GM13977 (cell line): ENCODE results near the gene CTNND2.

Source experiments
- DNase-seq: peaks from one replicate; pipeline ENCODE4 v3.0.0; 2012; ENCODE audit warnings: low spot score
- in situ Hi-C: fragments of 300-500 bp; cut with MboI; formaldehyde crosslinking; loops from one replicate; pipeline ENCODE4 v1.12.0; 2022; ENCODE audit warnings: low sequenced_read_pairs, low pct_unique_long_range_greater_than_20kb, mixed read lengths, inconsistent platforms; ENCODE audit not compliant: unreplicated experiment
- TF ChIP-seq, protein P1 (sequence below): IDR thresholded peaks from 2 replicates; pipeline ENCODE4 v1.5.1; 2012; ENCODE audit warnings: mild to moderate bottlenecking, control low read depth; ENCODE audit not compliant: insufficient read depth; ENCODE audit errors: extremely low read depth, missing control alignments

CTNND2 gene, protein sequence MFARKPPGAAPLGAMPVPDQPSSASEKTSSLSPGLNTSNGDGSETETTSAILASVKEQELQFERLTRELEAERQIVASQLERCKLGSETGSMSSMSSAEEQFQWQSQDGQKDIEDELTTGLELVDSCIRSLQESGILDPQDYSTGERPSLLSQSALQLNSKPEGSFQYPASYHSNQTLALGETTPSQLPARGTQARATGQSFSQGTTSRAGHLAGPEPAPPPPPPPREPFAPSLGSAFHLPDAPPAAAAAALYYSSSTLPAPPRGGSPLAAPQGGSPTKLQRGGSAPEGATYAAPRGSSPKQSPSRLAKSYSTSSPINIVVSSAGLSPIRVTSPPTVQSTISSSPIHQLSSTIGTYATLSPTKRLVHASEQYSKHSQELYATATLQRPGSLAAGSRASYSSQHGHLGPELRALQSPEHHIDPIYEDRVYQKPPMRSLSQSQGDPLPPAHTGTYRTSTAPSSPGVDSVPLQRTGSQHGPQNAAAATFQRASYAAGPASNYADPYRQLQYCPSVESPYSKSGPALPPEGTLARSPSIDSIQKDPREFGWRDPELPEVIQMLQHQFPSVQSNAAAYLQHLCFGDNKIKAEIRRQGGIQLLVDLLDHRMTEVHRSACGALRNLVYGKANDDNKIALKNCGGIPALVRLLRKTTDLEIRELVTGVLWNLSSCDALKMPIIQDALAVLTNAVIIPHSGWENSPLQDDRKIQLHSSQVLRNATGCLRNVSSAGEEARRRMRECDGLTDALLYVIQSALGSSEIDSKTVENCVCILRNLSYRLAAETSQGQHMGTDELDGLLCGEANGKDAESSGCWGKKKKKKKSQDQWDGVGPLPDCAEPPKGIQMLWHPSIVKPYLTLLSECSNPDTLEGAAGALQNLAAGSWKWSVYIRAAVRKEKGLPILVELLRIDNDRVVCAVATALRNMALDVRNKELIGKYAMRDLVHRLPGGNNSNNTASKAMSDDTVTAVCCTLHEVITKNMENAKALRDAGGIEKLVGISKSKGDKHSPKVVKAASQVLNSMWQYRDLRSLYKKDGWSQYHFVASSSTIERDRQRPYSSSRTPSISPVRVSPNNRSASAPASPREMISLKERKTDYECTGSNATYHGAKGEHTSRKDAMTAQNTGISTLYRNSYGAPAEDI (N-terminal part only)

DNA sequence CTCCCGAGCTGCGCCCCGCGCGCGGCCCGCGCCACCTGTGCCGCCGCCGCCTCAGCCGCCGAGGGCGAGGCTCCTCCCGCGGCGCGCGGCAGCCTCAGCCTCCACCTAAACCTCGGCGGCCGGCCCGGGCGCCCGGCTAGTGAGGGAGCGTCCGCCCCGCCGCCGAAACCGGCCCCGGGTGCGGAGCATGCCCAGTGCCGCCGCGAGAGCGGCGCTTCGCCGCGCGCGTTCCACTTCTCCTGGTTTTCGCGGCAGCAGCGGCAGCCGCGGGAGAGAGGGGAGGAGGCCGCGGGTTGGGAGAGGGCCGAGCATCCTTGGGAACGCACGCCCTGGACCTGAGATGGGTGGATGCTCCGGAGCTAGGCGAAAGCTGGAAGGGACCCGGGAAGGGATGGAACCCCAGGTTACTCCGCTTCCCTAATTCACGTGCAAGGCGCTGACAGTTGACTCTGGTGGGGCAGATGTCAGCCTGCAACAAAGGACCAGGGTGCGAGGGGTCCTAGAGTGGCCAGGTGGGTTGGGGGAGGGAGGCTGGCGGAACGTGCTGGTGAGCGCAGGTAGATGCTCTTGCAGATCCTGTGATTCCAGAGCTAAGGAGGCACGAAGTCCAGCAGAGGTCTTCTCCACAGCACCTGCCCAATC lies at the start of gene CTNND2:
Gene CTNND2 (minus strand): TSS at position 182 of the 642 bp plus-strand sequence. CDS start 593 bp downstream, outside the sequence.
- peak; percentile 12 for DNase-seq
- in situ Hi-C loops = no loop called here
- TF ChIP-seq, protein P1, sequence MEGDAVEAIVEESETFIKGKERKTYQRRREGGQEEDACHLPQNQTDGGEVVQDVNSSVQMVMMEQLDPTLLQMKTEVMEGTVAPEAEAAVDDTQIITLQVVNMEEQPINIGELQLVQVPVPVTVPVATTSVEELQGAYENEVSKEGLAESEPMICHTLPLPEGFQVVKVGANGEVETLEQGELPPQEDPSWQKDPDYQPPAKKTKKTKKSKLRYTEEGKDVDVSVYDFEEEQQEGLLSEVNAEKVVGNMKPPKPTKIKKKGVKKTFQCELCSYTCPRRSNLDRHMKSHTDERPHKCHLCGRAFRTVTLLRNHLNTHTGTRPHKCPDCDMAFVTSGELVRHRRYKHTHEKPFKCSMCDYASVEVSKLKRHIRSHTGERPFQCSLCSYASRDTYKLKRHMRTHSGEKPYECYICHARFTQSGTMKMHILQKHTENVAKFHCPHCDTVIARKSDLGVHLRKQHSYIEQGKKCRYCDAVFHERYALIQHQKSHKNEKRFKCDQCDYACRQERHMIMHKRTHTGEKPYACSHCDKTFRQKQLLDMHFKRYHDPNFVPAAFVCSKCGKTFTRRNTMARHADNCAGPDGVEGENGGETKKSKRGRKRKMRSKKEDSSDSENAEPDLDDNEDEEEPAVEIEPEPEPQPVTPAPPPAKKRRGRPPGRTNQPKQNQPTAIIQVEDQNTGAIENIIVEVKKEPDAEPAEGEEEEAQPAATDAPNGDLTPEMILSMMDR = no peak

DNA sequence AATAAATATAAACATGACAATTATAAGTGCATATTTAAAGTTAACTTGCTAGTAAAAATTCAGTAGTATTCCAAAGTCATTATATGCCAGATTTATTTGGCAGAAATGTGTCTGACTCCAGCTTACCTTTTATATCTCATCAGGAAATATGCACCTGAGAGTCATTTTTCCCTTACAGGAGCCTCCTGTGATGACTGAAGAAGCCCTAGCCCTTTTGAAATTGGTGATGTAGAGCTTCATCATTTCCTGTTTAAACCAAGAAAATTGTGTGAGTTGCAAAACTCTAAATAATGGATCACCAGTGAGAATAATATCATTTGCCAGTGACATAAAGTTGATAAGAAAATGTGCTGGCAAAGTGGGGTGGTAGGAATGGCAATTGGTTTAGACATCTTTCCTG lies 42.1 kb upstream of the CTNND2 start:
- TF ChIP-seq, protein P1 = no peak
- in situ Hi-C loops = no loop called here
- no peak for DNase-seq

DNA sequence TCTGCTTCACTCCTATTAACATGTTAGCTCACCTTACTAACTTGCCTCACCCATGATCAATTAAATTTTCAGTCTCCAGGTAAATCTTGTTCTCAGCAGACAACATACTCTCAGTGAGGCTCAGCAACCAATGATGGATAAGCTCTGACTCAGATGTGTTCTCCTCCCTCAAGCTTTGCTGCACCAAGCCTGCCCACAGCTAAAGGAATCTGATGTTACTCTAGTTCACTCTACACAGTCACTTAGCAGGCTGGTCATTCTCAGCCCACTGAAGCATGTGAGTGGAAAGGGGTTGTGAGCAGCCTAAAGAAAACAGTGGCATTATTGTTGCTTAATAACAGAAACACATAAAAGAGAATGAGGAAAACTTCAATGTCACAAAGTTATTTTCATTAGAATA lies 37.3 kb upstream of the CTNND2 start:
- DNase-seq = no peak
- TF ChIP-seq, protein P1 = no peak
- in situ Hi-C loops = no loop called here

DNA sequence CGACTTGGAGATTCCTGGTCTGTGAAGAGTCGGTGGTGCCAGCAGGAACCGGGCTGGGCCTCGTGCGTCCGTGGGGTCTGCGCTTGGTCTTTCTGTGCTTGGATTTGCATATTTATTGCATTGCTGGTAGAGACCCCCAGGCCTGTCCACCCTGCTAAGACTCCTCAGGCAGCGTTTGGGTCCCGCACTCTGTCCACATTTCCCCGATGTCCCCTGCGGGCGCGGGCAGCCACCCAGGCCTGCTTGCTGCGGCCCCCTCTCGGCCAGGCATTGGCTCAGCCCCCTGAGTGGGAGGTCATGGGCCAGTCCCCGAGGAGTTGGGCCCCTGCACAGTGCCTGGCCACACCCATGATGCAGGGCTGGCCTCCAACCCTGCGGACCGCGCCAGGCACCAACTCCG lies 27.4 kb upstream of the CTNND2 start:
- DNase-seq = no peak
- TF ChIP-seq, protein P1 = no peak
- in situ Hi-C loops = no loop called here

DNA sequence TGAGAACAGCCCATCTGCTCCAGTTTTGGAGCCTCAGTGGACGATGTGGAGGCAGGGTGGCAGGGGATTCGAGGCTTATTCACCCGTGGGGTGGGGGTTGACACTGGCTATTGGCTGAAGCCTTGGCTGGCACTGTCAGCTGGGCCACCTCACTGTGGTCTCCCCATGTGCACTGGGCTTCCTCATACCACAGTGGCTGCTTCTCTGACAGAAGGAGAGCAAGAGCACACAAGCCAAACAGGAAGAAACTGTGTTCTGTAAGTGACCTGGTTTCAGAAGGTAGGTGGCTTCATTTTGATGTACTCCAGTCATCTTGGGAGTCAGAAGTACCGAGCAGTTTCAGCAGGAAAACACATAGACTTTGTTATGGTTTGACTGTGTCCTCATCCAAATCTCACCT lies 24.7 kb upstream of the CTNND2 start:
- TF ChIP-seq, protein P1 = no peak
- in situ Hi-C loops = no loop called here
- no peak for DNase-seq

DNA sequence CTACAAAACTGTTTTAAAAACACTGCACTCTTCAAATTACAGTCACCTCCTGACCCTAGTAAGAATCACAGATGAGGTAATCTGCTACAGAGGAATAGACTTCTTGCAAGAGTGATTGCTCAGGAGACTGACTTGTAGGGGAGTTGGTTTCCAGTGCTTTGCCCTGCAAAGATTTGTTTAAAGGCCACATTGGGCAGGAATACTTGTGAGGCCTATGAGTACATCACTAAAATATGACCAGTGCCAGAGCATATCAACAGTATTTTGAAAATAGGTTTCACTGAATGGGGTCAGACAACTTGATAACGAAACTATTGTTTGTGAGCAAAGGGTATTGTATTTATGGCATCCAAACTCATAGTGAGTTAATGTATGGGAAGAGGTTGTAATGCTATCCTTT lies 21.5 kb upstream of the CTNND2 start:
- in situ Hi-C loops = no loop called here
- TF ChIP-seq, protein P1 = no peak

More for the DNA sequence above, 21.5 kb upstream of the CTNND2 start:
- no peak for DNase-seq
